Measurements from ENCODE around the gene KRTAP1-1.
"Not testable (repeated sequence)": the region's sequence is repeated elsewhere in the genome, so short reads cannot be mapped to it uniquely, and the experiment has no call there.

KRTAP1-1 gene

GRCh38 chr17:41040783-41041571 lies at the start of gene KRTAP1-1:
Gene KRTAP1-1 (minus strand): TSS chr17:41041450. CDS start chr17:41041397, 53 bp downstream.
- not testable (repeated sequence) for DNase-seq (ENCODE audit: low spot score)

GRCh38 chr17:41088760-41089352 lies 47.6 kb upstream of the KRTAP1-1 start:
- DNase-seq (ENCODE audit: low spot score), result not testable (repeated sequence)

- DNase-seq (ENCODE audit: low spot score), result not testable (repeated sequence)
Observed at GRCh38 chr17:41084100-41084856, 43.0 kb upstream of the KRTAP1-1 start, which contains the start of gene KRTAP4-7. Gene KRTAP4-7 (plus strand): TSS chr17:41084150. CDS start chr17:41084207, 57 bp downstream.

GRCh38 chr17:41083427-41083826 lies 42.2 kb upstream of the KRTAP1-1 start:
- not testable (repeated sequence) for DNase-seq (ENCODE audit: low spot score)

- no peak for DNase-seq (ENCODE audit: low spot score)
Observed at GRCh38 chr17:41082626-41083025, 41.4 kb upstream of the KRTAP1-1 start.

GRCh38 chr17:41076788-41077187 lies 35.5 kb upstream of the KRTAP1-1 start:
- DNase-seq (ENCODE audit: low spot score), result no peak

GRCh38 chr17:41073676-41074075 lies 32.4 kb upstream of the KRTAP1-1 start:
- no peak for DNase-seq (ENCODE audit: low spot score)

GRCh38 chr17:41071606-41072360 lies 30.5 kb upstream of the KRTAP1-1 start:
- DNase-seq (ENCODE audit: low spot score), result no peak

- DNase-seq (ENCODE audit: low spot score), result no peak
Observed at GRCh38 chr17:41069031-41069430, 27.8 kb upstream of the KRTAP1-1 start.

- no peak for DNase-seq (ENCODE audit: low spot score)
Observed at GRCh38 chr17:41067281-41067680, 26.0 kb upstream of the KRTAP1-1 start.

GRCh38 chr17:41065829-41066624 lies 24.8 kb upstream of the KRTAP1-1 start, which contains the start of gene KRTAP2-4:
Gene KRTAP2-4 (minus strand): TSS chr17:41065879. CDS start chr17:41065845, 34 bp downstream.
- no peak for DNase-seq (ENCODE audit: low spot score)

GRCh38 chr17:41065016-41065689 lies 23.9 kb upstream of the KRTAP1-1 start:
- not testable (repeated sequence) for DNase-seq (ENCODE audit: low spot score)

GRCh38 chr17:41064301-41064700 lies 23.1 kb upstream of the KRTAP1-1 start:
- DNase-seq (ENCODE audit: low spot score), result no peak

- no peak for DNase-seq (ENCODE audit: low spot score)
Observed at GRCh38 chr17:41063449-41063848, 22.2 kb upstream of the KRTAP1-1 start.

- no peak for DNase-seq (ENCODE audit: low spot score)
Observed at GRCh38 chr17:41061964-41062363, 20.7 kb upstream of the KRTAP1-1 start.

- DNase-seq (ENCODE audit: low spot score), result no peak
Observed at GRCh38 chr17:41060052-41060604, 18.9 kb upstream of the KRTAP1-1 start, which contains the start of gene KRTAP2-3. Gene KRTAP2-3 (minus strand): TSS chr17:41060114. CDS start chr17:41060050, 64 bp downstream.

- not testable (repeated sequence) for DNase-seq (ENCODE audit: low spot score)
Observed at GRCh38 chr17:41059276-41060051, 18.2 kb upstream of the KRTAP1-1 start.

- no peak for DNase-seq (ENCODE audit: low spot score)
Observed at GRCh38 chr17:41058741-41059140, 17.5 kb upstream of the KRTAP1-1 start.

GRCh38 chr17:41057547-41057946 lies 16.3 kb upstream of the KRTAP1-1 start:
- no peak for DNase-seq (ENCODE audit: low spot score)
